ENCODE measurements around the gene GPR55. TPM values are rescaled to one million over a fixed set of nuclear protein-coding genes. Genes with fewer than 3 reads are reported as not detected.
"Not testable (repeated sequence)": the region's sequence is repeated elsewhere in the genome, so short reads cannot be mapped to it uniquely, and the experiment has no call there.

GPR55 gene
- 0.05 and 0.20 TPM in 2 replicates for total RNA-seq (2014; rRNA removed; shearing (Covaris generic))
- polyA plus RNA-seq (2015; cell fraction: cytosol; rRNA removed) = 0.02 and 0.03 TPM in 2 replicates
- 0.05 and 0.44 TPM in 2 replicates for polyA plus RNA-seq (2015; cell fraction: nucleus; rRNA removed)

DNA sequence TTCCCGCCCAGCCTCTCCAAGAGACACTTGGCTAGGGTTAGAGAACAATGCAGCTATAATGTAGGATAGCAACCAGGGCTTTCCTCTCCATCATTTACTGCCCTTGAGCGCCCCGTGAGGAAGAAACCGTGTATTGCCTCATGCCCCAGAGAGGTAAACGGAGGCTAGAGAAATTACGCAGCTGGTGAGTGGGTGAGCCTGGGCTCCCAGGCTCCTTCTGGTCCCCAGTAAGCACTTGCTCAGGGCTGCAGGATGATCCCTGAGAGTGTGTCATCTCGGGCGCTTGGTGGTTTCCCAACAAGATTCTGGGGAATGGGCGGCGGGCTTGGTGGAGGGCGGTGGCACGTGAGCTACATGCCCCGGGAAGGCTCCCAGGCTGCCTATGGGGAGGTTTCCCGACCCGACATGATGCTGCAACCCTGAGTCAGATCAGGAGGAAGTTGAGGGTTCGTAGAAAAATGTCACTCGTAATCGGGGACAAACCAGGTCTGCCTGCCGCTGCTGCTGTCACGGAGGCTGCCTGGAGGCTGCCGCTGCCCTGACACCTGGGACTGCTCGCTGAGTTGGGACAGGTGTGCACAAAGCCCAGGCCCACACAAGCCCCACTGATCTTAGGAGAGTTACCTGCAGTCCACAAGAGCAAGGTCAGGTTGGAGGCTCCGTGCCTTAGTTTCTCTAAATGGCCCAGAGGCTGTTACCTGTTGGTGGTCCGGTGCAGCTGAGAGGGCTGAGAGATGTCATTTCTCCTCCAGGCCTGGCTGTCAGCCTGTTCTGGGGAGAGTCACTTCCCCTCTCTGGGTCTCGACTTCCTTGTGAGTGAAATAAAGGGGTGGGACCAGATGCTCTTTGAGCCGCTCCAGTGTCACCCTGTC lies at the start of gene GPR55:
TSS of gene GPR55 (minus strand) at position 773 of the 872 bp plus-strand sequence. CDS start 14,280 bp downstream, outside the sequence.
- no peak for DNase-seq (ENCODE audit: low read depth)

GRCh38 chr2:230974096-230974913 lies 49.3 kb upstream of the GPR55 start:
- peak; percentile 92 for DNase-seq (ENCODE audit: low read depth)

- DNase-seq (ENCODE audit: low read depth) = no peak
These were observed 47.0 kb upstream of the GPR55 start for GRCh38 chr2:230972046-230972445.

GRCh38 chr2:230969659-230970015 lies 44.6 kb upstream of the GPR55 start:
- DNase-seq (ENCODE audit: low read depth) = no peak

DNA sequence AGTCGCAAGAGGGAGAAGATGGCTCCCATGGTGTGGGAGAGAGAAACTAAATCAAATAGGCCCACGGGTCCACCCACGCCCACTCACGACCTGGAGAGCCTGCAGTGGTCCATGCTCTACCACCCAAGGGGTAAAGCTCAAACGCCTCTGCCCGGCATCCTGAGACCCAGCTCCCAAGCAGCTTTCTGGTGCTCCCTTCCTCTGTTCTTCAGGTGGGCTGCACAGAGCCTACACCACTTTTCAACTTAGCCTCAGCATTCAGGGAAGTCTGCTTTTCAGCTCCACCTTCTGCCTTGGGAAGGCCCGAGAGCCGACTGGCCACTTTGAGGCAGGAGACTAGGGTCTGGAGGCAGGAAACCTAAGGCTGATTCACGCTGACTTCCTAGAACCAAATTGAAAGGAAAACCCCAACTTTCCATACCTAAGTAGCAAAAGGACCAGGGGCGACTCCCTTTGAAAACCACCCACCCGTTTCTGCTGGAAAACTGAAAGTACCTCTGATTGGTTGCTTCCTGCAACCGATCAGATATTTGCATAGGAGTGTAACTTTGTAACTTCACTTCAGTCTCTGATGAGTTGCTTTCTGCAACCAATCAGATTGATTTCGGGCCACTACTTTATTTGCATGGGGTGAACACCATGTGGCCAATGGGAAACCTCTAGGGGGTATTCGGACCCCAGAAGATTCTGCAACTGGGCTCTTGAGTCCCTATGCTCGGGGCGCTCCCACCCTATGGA lies 44.0 kb upstream of the GPR55 start:
- DNase-seq (ENCODE audit: low read depth) = peak; percentile 39

- DNase-seq (ENCODE audit: low read depth) = not testable (repeated sequence)
These were observed 43.3 kb upstream of the GPR55 start for GRCh38 chr2:230968314-230968713.

- DNase-seq (ENCODE audit: low read depth) = no peak
These were observed 42.1 kb upstream of the GPR55 start for GRCh38 chr2:230967113-230967512.

GRCh38 chr2:230964136-230964730 lies 39.2 kb upstream of the GPR55 start:
- DNase-seq (ENCODE audit: low read depth) = no peak

DNA sequence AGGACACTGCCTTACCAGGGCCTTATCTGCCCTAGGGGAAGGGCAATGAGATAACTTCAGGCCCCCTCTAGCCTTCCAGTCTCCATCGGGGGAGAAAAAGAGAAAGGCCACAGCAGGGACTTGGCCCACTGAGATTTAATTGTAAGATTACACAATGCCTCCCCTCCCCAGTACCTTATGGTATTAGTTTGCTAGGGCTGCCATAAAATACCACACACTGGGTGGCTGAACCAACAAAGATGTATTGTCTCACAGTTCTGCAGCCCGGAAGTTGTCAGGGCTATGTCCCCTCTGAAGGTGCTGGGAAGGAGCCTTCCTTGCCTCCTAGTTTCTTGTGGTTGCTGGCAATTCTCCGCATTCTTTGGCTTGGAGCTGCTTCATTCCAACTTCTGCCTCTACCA lies 36.0 kb upstream of the GPR55 start:
- peak; percentile 89 for DNase-seq (ENCODE audit: low read depth)

- DNase-seq (ENCODE audit: low read depth) = no peak
These were observed 35.0 kb upstream of the GPR55 start for GRCh38 chr2:230960026-230960425.

DNA sequence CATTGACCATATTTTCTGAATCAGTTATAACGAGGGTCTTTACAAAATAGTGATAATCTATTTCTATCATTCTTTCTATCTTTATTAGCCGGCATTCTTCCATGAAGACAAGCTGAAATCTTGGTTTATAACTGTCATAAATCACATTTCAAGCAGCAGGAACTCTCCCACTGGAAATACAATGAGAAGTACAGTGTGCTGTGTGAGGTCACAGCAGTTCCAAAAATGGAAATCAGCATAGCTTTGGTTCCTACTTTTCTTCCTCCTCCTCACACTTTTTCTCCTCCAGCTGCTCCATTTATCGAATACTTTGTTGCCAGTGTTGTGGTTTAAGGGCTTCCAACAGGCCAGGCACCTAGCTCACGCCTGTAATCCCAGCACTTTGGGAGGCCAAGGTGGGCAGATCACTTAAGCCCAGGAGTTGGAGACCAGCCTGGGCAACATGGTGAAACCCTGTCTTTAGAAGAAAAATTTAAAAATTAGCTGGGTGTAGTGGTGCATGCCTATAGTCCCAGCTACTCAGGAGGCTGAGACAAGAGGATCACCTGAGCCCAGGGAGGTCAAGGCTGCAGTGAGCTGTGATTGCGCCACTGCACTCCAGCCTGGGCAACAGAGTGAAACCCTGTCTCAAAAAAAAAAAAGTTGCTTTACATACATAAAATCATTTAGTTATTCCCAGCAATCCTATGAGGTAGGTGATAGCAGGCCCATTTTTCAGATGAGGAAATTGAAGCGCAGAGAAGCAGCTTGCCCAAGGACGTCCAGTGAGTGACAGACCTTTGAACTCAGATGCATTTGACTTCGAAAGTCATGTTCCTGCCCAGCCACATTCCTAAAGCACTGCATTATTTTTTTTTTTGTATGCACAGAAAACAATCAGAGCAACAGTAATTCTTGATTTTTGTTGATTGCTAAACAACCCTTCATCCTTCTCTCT lies 34.0 kb upstream of the GPR55 start:
- DNase-seq (ENCODE audit: low read depth) = no peak

DNA sequence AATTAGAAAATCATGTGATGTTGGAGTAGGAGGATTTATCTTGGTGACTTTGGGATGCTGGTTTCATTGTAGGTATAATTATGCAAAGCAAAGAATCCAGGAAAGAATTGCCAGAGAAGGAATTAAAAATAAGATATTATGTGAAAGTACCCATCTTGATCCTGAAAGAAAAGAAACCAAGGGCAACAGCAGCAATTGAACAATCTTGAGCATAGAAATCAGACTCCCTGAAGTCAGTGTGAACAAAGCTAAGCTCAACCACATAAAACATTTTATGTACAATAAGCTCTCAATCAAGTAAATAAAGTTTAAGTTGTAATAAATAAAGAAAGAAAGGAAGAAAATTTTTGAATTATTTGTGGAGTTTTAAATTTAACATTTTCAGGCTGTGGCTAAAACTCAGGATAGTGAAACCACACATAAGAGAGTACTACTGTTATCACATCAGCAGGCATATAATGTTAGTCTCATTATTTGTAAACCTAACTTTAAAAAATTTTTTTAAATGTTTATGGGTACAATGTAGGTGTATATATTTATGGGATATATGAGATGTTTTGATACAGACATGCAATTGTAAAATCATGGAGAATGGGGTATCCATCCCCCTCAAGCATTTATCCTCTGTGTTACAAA lies 32.8 kb upstream of the GPR55 start:
- no peak for DNase-seq (ENCODE audit: low read depth)

- DNase-seq (ENCODE audit: low read depth) = peak; percentile 69
These were observed 32.0 kb upstream of the GPR55 start for GRCh38 chr2:230956827-230957755.

GRCh38 chr2:230955163-230955737 lies 30.2 kb upstream of the GPR55 start:
- DNase-seq (ENCODE audit: low read depth) = no peak

- DNase-seq (ENCODE audit: low read depth) = no peak
These were observed 29.7 kb upstream of the GPR55 start for GRCh38 chr2:230954746-230955145.

GRCh38 chr2:230953845-230954244 lies 28.8 kb upstream of the GPR55 start:
- DNase-seq (ENCODE audit: low read depth) = no peak

DNA sequence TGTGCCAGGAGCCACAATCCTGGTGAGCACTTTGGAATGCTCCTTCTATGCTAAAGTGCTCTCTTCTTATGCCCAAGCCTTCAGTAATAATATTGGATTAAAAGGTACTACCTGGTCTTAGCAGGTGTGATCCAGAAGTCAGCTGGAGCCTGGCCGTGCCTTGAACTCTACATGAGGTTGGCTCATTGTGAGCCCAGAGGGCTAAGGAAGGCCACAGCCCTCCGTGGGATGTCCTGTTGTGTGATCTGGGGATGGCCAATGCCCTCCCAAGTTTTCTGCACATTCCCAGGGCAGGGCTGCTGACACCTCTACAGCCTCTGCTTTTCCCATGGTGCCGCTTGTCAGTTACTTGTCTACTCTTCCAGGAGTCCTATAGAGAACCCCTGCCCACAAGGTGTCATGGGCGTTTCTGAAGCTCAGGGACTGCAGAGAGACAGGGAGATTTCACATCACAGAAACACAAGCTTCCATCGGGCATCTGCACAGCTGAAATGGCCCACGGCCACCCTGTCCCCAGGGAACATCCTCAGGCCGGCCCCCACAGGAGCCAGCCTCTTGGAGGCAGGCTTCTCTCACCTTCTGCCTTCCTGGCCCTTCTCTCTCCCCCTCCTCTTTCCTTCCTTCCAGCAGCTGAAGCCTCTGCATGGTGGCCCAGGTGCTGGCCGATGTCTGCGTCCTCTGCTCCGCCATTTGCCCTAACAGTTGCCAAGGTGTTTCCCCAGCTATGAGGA lies 27.3 kb upstream of the GPR55 start:
- no peak for DNase-seq (ENCODE audit: low read depth)

All from HT1080 (cell line).